ENCODE measurements around the gene DNAH11. TPM values are rescaled to one million over a fixed set of nuclear protein-coding genes. Genes with fewer than 3 reads are reported as not detected.
"Not testable (repeated sequence)": the region's sequence is repeated elsewhere in the genome, so short reads cannot be mapped to it uniquely, and the experiment has no call there.

Gene DNAH11
- total and polyA plus RNA-seq, 8 donors: 0.86 to 7.6 (median 3.5) TPM

GRCh38 chr7:21671859-21672258 is 129.0 kb downstream of the DNAH11 start:
- Histone ChIP-seq H3K4me3 (no peak overlapping the region), H3K9me3 (no peaks in the 10 kb centered on the region), H3K36me3 (no peaks in the 10 kb centered on the region), H3K27me3 (no peaks in the 10 kb centered on the region), H3K27ac (no peak overlapping the region), H3K4me1 (no peaks in the 10 kb centered on the region)
- ATAC-seq (no peak), DNase-seq (no peak)
- no peak for TF ChIP-seq CTCF (IDR thresholded peaks at IDR 0.05)
- intact Hi-C loops (cut with DNase I): no loop called here

- ATAC-seq (no peak), DNase-seq (no peak)
- Histone ChIP-seq H3K4me3 (no peak overlapping the region), H3K4me1 (no peaks in the 10 kb centered on the region), H3K9me3 (peaks cover 0 to 10% of the 10 kb centered on the region in 2 donors), H3K27ac (no peak overlapping the region), H3K36me3 (no peaks in the 10 kb centered on the region), H3K27me3 (no peaks in the 10 kb centered on the region)
- TF ChIP-seq CTCF (IDR thresholded peaks at IDR 0.05): no peak
- intact Hi-C loops (cut with DNase I): no loop called here
Measured at GRCh38 chr7:21675255-21675654, 132.4 kb downstream of the DNAH11 start.

- no peak for TF ChIP-seq CTCF (IDR thresholded peaks at IDR 0.05)
- no peaks in the 10 kb centered on the region for H3K4me1 ChIP-seq
- ATAC-seq: no peak
- H3K27me3 ChIP-seq: no peaks in the 10 kb centered on the region
- intact Hi-C loops (cut with DNase I): no loop called here
- no peak overlapping the region for H3K27ac ChIP-seq
- H3K9me3 ChIP-seq: peaks cover 0 to 3% of the 10 kb centered on the region in 2 donors
- H3K36me3 ChIP-seq: no peaks in the 10 kb centered on the region
- no peak for DNase-seq
- no peak overlapping the region for H3K4me3 ChIP-seq
Measured at GRCh38 chr7:21690705-21691104, 147.9 kb downstream of the DNAH11 start.

- H3K4me1 ChIP-seq; H3K36me3 ChIP-seq; intact Hi-C loops (cut with DNase I); H3K27ac ChIP-seq; H3K27me3 ChIP-seq; DNase-seq; H3K9me3 ChIP-seq; H3K4me3 ChIP-seq: not testable (repeated sequence)
- peak; percentile 33 for ATAC-seq
Measured at GRCh38 chr7:21691146-21691545, 148.3 kb downstream of the DNAH11 start.

GRCh38 chr7:21700587-21700986 is 157.7 kb downstream of the DNAH11 start:
- intact Hi-C loops (cut with DNase I); ATAC-seq; H3K27ac ChIP-seq; H3K27me3 ChIP-seq; H3K36me3 ChIP-seq; DNase-seq; H3K4me3 ChIP-seq; H3K4me1 ChIP-seq; H3K9me3 ChIP-seq: not testable (repeated sequence)

GRCh38 chr7:21702303-21702702 is 159.5 kb downstream of the DNAH11 start:
- Histone ChIP-seq H3K27ac (no peak overlapping the region), H3K9me3 (peaks cover 0 to 2% of the 10 kb centered on the region in 2 donors), H3K36me3 (no peaks in the 10 kb centered on the region), H3K27me3 (no peaks in the 10 kb centered on the region), H3K4me1 (no peaks in the 10 kb centered on the region), H3K4me3 (no peak overlapping the region)
- no peak for DNase-seq
- ATAC-seq: no peak
- intact Hi-C loops (cut with DNase I): no loop called here
- TF ChIP-seq CTCF (IDR thresholded peaks at IDR 0.05): no peak

Measured in left lung (tissue), 10 donors.